Activated T-cell treated with anti-CD3 and anti-CD28 coated beads, Interleukin-2, amount 50 U/mL, for 72 hours (primary cell): ENCODE measurements around the gene WFDC1. TPM values are rescaled to one million over a fixed set of nuclear protein-coding genes. Genes with fewer than 3 reads are reported as not detected.
A peak's percentile ranks its signal among the peaks of the same experiment; 100 is the strongest.

Experiments used
- ATAC-seq, 2 donors: fragments of 150-1000 bp; cut with Tn5 transposase; replicated peaks in 1 of 2; 2 replicates each; pipeline ENCODE4 v1.10.0; 2021; ENCODE audit warnings: moderate library complexity in 2 of 2, mild to moderate bottlenecking in 1 of 2
- DNase-seq, 2 donors: peaks; one replicate each; pipeline ENCODE4 v3.0.0; 2021 to 2022; ENCODE audit warnings: mixed read lengths in 1 of 2
- H3K27ac Mint-ChIP-seq: one replicate; pipeline ENCODE4 v1.8.0; 2022; ENCODE audit warnings: mild to moderate bottlenecking, moderate library complexity, mixed read lengths
- H3K27me3 Mint-ChIP-seq: one replicate; pipeline ENCODE4 v1.8.0; 2022; ENCODE audit warnings: low read depth, mixed read lengths
- H3K36me3 Mint-ChIP-seq, 2 donors: one replicate each; pipeline ENCODE4 v1.8.0; 2022; ENCODE audit warnings: mixed read lengths in 2 of 2, mild to moderate bottlenecking in 1 of 2; ENCODE audit not compliant: insufficient read depth in 2 of 2
- H3K4me1 Mint-ChIP-seq: one replicate; pipeline ENCODE4 v1.8.0; 2022; ENCODE audit warnings: low read depth, mixed read lengths
- H3K4me3 Mint-ChIP-seq, 2 donors: one replicate each; pipeline ENCODE4 v1.8.0; 2022; ENCODE audit warnings: mild to moderate bottlenecking in 2 of 2, mixed read lengths in 2 of 2, moderate library complexity in 2 of 2
- H3K9me3 Mint-ChIP-seq, 2 donors: one replicate each; pipeline ENCODE4 v1.8.0; 2022; ENCODE audit warnings: mixed read lengths in 2 of 2
- total RNA-seq, 2 donors: library from RNA; stranded (reverse); gene quantifications; one replicate each; pipeline ENCODE4 v1.2.3, GENCODE V29; 2022

Gene WFDC1
- total RNA-seq, 2 donors from 2014 or later, result not detected

DNA sequence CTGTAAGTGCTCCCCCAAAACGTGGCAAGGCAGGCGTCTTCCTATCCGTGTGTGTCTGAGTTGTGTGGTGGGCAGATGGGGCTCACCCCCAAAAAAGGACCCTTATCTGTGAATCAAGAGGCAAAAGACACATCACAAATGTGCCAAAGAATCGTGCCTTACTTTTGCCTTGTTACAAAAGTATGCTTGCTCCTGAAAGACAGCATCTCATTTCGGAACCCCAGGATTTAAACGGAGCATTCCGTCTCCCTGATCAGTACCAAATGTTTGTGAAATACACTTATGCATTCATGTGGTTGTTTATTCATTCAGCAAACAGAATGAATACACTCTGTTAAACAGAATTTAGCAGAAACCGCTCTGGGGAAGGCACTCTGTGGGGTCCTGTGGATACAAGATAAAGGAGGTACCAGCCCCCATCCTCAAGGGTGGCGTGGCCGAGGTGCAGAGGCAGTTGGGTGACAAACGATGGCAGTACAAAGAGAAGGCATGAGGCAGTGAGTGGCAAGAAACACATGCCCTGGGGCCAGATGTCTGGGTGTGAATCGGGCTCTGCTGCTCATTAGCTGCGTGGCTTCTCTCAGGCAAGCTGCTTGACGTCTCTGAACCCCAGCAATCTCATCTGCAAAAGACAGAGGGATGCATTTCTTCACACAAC is 654 bp downstream of the WFDC1 start:
- H3K27ac Mint-ChIP-seq, result no peak overlapping the region
- peaks cover 46% of the 10 kb centered on the region for H3K27me3 Mint-ChIP-seq
- H3K4me3 Mint-ChIP-seq, result no peak overlapping the region
- H3K9me3 Mint-ChIP-seq, result no peaks in the 10 kb centered on the region
- ATAC-seq (no peak), DNase-seq (no peak)
- H3K36me3 Mint-ChIP-seq, result no peaks in the 10 kb centered on the region
- peaks cover 7% of the 10 kb centered on the region for H3K4me1 Mint-ChIP-seq

- H3K27ac Mint-ChIP-seq, result no peak overlapping the region
- H3K27me3 Mint-ChIP-seq, result peaks cover 37% of the 10 kb centered on the region
- no peak for DNase-seq
- no peak for ATAC-seq
- no peak overlapping the region for H3K4me3 Mint-ChIP-seq
- no peaks in the 10 kb centered on the region for H3K36me3 Mint-ChIP-seq
- H3K9me3 Mint-ChIP-seq, result no peaks in the 10 kb centered on the region
- H3K4me1 Mint-ChIP-seq, result no peaks in the 10 kb centered on the region
These were observed 3.8 kb downstream of the WFDC1 start for GRCh38 chr16:84298376-84298899.

DNA sequence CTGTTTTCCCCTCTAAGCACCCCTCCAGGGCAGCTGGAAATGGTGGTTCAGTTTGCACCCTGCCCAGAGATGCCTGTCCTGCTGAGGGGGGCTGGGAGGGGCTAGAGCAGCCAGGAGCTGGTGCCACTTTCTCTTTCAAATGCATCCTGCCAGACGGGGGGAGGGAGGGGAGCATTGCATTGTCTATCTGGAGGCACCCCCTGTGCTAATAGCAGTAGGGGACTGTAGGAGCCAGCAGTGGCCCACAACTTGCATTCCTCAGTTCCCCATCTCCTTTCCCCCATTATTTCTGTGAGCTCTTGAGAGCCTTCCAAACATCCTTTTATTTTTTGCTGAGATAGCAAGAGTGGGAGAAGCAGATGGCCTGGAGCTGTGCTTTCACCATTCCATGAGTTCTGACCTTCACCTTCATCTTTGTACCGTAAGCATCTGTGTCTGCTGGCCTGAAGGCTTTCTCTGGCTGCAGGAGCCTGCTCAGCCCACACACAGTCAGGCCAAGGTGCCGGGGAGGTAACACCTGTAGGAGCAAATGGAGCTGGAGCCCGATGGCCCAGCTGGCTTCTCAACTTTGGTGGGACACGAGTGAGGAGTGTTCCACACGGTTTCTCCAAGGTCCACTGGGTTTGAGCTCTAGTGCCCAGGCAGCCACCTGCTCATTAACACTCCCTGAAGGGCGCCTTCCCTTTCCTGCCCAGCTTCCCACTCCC is 5.2 kb downstream of the WFDC1 start:
- no peaks in the 10 kb centered on the region for H3K9me3 Mint-ChIP-seq
- no peak overlapping the region for H3K4me3 Mint-ChIP-seq
- H3K27me3 Mint-ChIP-seq, result peaks cover 25% of the 10 kb centered on the region
- DNase-seq (no peak), ATAC-seq (no peak)
- no peak overlapping the region for H3K27ac Mint-ChIP-seq
- no peaks in the 10 kb centered on the region for H3K36me3 Mint-ChIP-seq
- H3K4me1 Mint-ChIP-seq, result no peaks in the 10 kb centered on the region

- DNase-seq, result no peak
- H3K27ac Mint-ChIP-seq, result no peak overlapping the region
- ATAC-seq, result no peak
- peaks cover 12% of the 10 kb centered on the region for H3K27me3 Mint-ChIP-seq
- H3K36me3 Mint-ChIP-seq, result no peaks in the 10 kb centered on the region
- H3K9me3 Mint-ChIP-seq, result no peaks in the 10 kb centered on the region
- no peaks in the 10 kb centered on the region for H3K4me1 Mint-ChIP-seq
- H3K4me3 Mint-ChIP-seq, result no peak overlapping the region
These were observed 7.7 kb downstream of the WFDC1 start for GRCh38 chr16:84302111-84302954.

- no peak for ATAC-seq
- H3K36me3 Mint-ChIP-seq, result no peaks in the 10 kb centered on the region
- no peak for DNase-seq
- H3K9me3 Mint-ChIP-seq, result no peaks in the 10 kb centered on the region
- H3K27ac Mint-ChIP-seq, result no peak overlapping the region
- no peaks in the 10 kb centered on the region for H3K4me1 Mint-ChIP-seq
- H3K27me3 Mint-ChIP-seq, result peaks cover 16% of the 10 kb centered on the region
- H3K4me3 Mint-ChIP-seq, result no peak overlapping the region
These were observed 8.3 kb downstream of the WFDC1 start for GRCh38 chr16:84303023-84303422.

DNA sequence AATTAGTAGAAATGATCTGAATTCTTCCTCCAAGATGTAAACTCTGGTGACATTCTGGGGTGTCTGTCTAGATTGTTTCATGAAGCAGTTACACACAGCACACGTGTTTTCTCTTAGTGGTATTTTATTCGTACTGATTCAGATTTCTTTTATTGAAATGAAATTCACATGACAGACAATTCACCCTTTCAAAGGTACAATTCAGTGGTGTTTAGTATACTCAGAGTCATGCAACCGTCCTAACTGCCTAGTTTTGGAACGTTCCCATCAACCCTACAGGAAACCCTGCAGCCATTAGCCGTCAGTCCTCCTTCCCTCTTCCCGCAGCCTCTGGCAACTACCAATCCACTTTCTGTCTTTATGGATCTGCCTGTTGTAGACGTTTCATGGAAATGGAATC is 8.8 kb downstream of the WFDC1 start:
- Mint-ChIP-seq H3K4me3 (no peak overlapping the region), H3K9me3 (no peaks in the 10 kb centered on the region), H3K27ac (no peak overlapping the region), H3K4me1 (no peaks in the 10 kb centered on the region), H3K36me3 (no peaks in the 10 kb centered on the region), H3K27me3 (peaks cover 20% of the 10 kb centered on the region)
- DNase-seq (no peak), ATAC-seq (no peak)

DNA sequence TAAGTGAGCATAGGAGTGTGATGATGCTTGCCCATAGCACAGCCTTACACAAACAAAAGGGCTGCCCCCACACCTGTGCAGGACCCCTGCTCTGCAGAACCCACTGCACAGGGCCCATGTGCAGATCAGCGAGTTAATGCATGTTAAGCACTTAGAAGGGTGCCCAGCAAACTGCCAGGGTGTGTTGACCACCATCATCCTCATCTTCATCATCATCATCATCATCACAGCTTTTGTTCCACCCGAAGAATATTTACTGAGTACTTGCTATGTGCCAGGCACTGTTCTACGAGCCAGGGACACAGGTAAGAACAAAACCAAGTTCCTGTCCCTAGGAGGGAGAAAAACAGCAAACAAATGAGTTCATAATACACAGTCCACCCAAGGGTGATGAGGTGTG is 11.9 kb downstream of the WFDC1 start:
- Mint-ChIP-seq H3K9me3 (no peaks in the 10 kb centered on the region), H3K27ac (no peak overlapping the region), H3K27me3 (peaks cover 28% of the 10 kb centered on the region), H3K36me3 (no peaks in the 10 kb centered on the region), H3K4me3 (no peak overlapping the region), H3K4me1 (no peaks in the 10 kb centered on the region)
- no peak for DNase-seq
- no peak for ATAC-seq

DNA sequence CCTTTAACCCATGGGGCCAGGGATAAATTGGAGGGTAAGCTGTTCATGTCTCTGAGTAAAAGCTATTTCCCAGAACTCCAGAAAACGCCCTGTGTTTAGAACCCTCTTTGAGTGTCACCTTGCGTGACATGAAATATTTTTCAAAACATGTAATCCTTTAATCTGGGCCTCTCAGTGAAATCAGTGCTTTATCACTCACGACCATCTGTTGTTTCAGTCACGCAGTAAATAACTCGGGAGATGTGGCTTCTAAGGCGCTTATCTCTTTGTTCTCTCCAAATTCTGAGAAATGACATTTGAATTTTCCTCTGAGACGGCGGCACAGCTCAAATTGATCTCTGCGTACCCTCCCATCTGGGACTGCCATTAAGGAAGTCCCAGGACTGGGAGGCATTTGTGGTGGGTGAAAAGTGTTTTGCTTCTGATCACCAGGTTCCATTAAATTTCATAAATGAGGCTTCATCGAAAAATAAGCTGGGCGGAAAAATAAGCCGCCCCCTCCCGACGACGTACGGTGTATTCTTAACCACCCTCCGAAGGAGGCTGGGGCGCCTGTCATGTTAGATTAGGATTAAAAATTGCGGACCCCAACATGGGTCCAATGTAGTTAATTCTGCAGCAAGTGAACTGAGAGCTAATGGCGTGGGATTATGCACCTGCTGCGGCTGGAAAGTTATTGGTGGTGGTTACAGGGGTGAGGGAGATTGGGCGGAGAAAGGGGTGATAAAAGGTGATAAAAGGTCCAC is 12.7 kb downstream of the WFDC1 start:
- Mint-ChIP-seq H3K9me3 (no peaks in the 10 kb centered on the region), H3K27ac (no peak overlapping the region), H3K36me3 (no peaks in the 10 kb centered on the region), H3K27me3 (peaks cover 35% of the 10 kb centered on the region), H3K4me3 (no peak overlapping the region), H3K4me1 (no peaks in the 10 kb centered on the region)
- no peak for DNase-seq
- no peak for ATAC-seq

DNA sequence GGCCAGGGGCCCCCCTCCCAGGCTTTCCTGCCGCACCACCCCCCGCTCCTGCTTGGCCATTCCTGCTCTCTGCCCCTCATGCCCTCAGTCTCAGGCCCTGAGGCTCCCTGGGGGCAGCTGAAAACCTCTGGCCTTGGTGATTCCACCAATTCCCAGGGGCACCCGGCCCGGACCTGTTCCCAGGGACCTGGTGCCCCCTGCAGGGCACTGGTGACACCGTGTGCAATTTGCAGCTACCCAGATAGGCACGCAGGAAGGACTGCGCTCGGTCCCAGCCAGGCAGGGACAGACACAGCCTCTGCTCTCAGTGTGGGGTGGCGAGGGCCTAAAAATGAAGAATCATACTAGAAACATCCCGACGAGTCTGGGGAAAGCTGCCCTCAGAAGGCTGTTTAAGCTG is 13.4 kb downstream of the WFDC1 start:
- H3K27me3 Mint-ChIP-seq, result peaks cover 39% of the 10 kb centered on the region
- H3K27ac Mint-ChIP-seq, result no peak overlapping the region
- H3K36me3 Mint-ChIP-seq, result no peaks in the 10 kb centered on the region
- no peaks in the 10 kb centered on the region for H3K4me1 Mint-ChIP-seq
- H3K4me3 Mint-ChIP-seq, result no peak overlapping the region
- DNase-seq (peak; percentile 12 to 23), ATAC-seq (peak in 1 of 2 donors; percentile 52)
- no peaks in the 10 kb centered on the region for H3K9me3 Mint-ChIP-seq

DNA sequence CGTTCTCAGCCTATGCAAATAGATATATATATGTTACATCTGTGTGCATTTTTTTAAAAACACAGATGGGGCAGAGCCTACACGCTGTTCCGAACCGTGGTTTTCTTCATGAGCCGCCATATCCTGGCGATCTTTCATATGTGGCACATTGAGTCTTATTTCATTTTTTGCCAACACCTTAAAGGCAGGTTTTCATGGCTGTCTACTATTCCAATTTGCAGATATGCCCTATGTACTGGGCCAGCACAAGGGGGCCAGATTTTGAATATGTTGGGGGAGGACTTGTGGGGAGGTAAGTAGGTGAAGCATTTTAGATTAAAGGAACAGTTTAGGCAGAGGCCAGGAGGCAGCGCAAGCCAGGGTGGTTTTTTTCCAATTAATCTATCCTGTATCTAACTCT is 16.0 kb downstream of the WFDC1 start:
- Mint-ChIP-seq H3K9me3 (no peaks in the 10 kb centered on the region), H3K27ac (no peak overlapping the region), H3K27me3 (peaks cover 56% of the 10 kb centered on the region), H3K4me3 (no peak overlapping the region), H3K36me3 (no peaks in the 10 kb centered on the region), H3K4me1 (no peaks in the 10 kb centered on the region)
- ATAC-seq (no peak), DNase-seq (no peak)

- peaks cover 0 to 2% of the 10 kb centered on the region in 2 donors for H3K9me3 Mint-ChIP-seq
- no peak for ATAC-seq
- no peaks in the 10 kb centered on the region for H3K4me1 Mint-ChIP-seq
- H3K4me3 Mint-ChIP-seq, result no peak overlapping the region
- H3K27ac Mint-ChIP-seq, result no peak overlapping the region
- DNase-seq, result no peak
- H3K27me3 Mint-ChIP-seq, result peaks cover 48% of the 10 kb centered on the region
- no peaks in the 10 kb centered on the region for H3K36me3 Mint-ChIP-seq
These were observed 18.2 kb downstream of the WFDC1 start for GRCh38 chr16:84312783-84313382.

GRCh38 chr16:84313921-84314320 is 19.2 kb downstream of the WFDC1 start:
- no peaks in the 10 kb centered on the region for H3K4me1 Mint-ChIP-seq
- no peaks in the 10 kb centered on the region for H3K36me3 Mint-ChIP-seq
- no peak overlapping the region for H3K27ac Mint-ChIP-seq
- no peak overlapping the region for H3K4me3 Mint-ChIP-seq
- ATAC-seq (no peak), DNase-seq (no peak)
- H3K9me3 Mint-ChIP-seq, result peaks cover 0 to 5% of the 10 kb centered on the region in 2 donors
- H3K27me3 Mint-ChIP-seq, result peaks cover 40% of the 10 kb centered on the region
